ENCODE data around the gene PLCXD3.
"Not testable (repeated sequence)": the region's sequence is repeated elsewhere in the genome, so short reads cannot be mapped to it uniquely, and the experiment has no call there.

The PLCXD3 gene

GRCh38 chr5:41339339-41339738, 171.1 kb downstream of the PLCXD3 start:
- DNase-seq = no peak

GRCh38 chr5:41338136-41338675, 172.2 kb downstream of the PLCXD3 start:
- DNase-seq = no peak

GRCh38 chr5:41337724-41338123, 172.7 kb downstream of the PLCXD3 start:
- no peak for DNase-seq

- no peak for DNase-seq
Measured at GRCh38 chr5:41337216-41337615, 173.2 kb downstream of the PLCXD3 start.

- no peak for DNase-seq
Measured at GRCh38 chr5:41336471-41336870, 173.9 kb downstream of the PLCXD3 start.

- no peak for DNase-seq
Measured at GRCh38 chr5:41335596-41336181, 174.7 kb downstream of the PLCXD3 start.

- DNase-seq = no peak
Measured at GRCh38 chr5:41334758-41335157, 175.6 kb downstream of the PLCXD3 start.

- DNase-seq = no peak
Measured at GRCh38 chr5:41334221-41334620, 176.2 kb downstream of the PLCXD3 start.

- DNase-seq = no peak
Measured at GRCh38 chr5:41325074-41325473, 185.3 kb downstream of the PLCXD3 start.

GRCh38 chr5:41322826-41323225, 187.6 kb downstream of the PLCXD3 start:
- not testable (repeated sequence) for DNase-seq

GRCh38 chr5:41312478-41313060, 197.8 kb downstream of the PLCXD3 start:
- DNase-seq = no peak

GRCh38 chr5:41312066-41312465, 198.3 kb downstream of the PLCXD3 start:
- no peak for DNase-seq

- DNase-seq = no peak
Measured at GRCh38 chr5:41309275-41309674, 201.1 kb downstream of the PLCXD3 start.

- DNase-seq = no peak
Measured at GRCh38 chr5:41306005-41306404, 204.4 kb downstream of the PLCXD3 start.

- no peak for DNase-seq
Measured at GRCh38 chr5:41305056-41305455, 205.3 kb downstream of the PLCXD3 start.

GRCh38 chr5:41296066-41296465, 214.3 kb downstream of the PLCXD3 start:
- no peak for DNase-seq

- DNase-seq = no peak
Measured at GRCh38 chr5:41291323-41291722, 219.1 kb downstream of the PLCXD3 start.

- DNase-seq = no peak
Measured at GRCh38 chr5:41290810-41291209, 219.6 kb downstream of the PLCXD3 start.

GRCh38 chr5:41289970-41290464, 220.4 kb downstream of the PLCXD3 start:
- no peak for DNase-seq

- DNase-seq = no peak
Measured at GRCh38 chr5:41286696-41287095, 223.7 kb downstream of the PLCXD3 start.

GRCh38 chr5:41286165-41286564, 224.2 kb downstream of the PLCXD3 start:
- DNase-seq = no peak

- DNase-seq = no peak
Measured at GRCh38 chr5:41284938-41285337, 225.5 kb downstream of the PLCXD3 start.

- DNase-seq = no peak
Measured at GRCh38 chr5:41281215-41281810, 229.1 kb downstream of the PLCXD3 start.

- no peak for DNase-seq
Measured at GRCh38 chr5:41279040-41279439, 231.4 kb downstream of the PLCXD3 start.
